HepG2 (cell line): ENCODE measurements around the gene ASTN2. TPM values are rescaled to one million over a fixed set of nuclear protein-coding genes. Genes with fewer than 3 reads are reported as not detected.
A peak's percentile ranks its signal among the peaks of the same experiment; 100 is the strongest.

Experiments
- ATAC-seq: fragments of 200-7000 bp; cut with Tn5 transposase; 3 replicates; pipeline ENCODE4 v1.9.1; 2020; ENCODE audit warnings: mild to moderate bottlenecking, moderate library complexity
- BruUV-seq: library from RNA; stranded (reverse); fragments of 400-500 nt; replicated peaks from 2 replicates; lab custom pipeline; 2021; lab: Mats Ljungman, UMichigan
- CTCF ChIA-PET: fragments of 300-600 bp; formaldehyde crosslinking; extraction: SDS; loops from one replicate; lab custom pipeline; 2021; ENCODE audit warnings: low total read pairs, inconsistent platforms, low intra/inter-chr PET ratio; lab: Yijun Ruan, JAX
- POLR2A ChIA-PET: fragments of 350-600 bp; sonication (Branson Sonifier 250); formaldehyde crosslinking; loops from one replicate; lab custom pipeline; 2020; ENCODE audit warnings: antibody characterized with exemption, inconsistent platforms; lab: Yijun Ruan, JAX
- DNase-seq: peaks from one replicate; pipeline ENCODE4 v3.0.0-alpha.2; 2015; ENCODE audit warnings: low spot score
- FAIRE-seq: peaks from 3 replicates; lab custom pipeline; 2011; peaks lifted over from hg19 to GRCh38; lab: Jason Lieb, UNC
- H2AFZ ChIP-seq: one replicate; pipeline ENCODE4 v1.6.1; 2011; ENCODE audit warnings: low read length, inconsistent platforms
- H3K27ac ChIP-seq: fragments of 300-600 bp; 3 replicates; pipeline ENCODE4 v1.8.0; 2011; ENCODE audit warnings: mixed run types, mild to moderate bottlenecking, mixed read lengths, low read length, inconsistent platforms; ENCODE audit not compliant: insufficient read depth; ENCODE audit errors: extremely low read length
- H3K27me3 ChIP-seq, 2 experiments: fragments of 200-600 bp in 1 of 2; 2 replicates in 1 of 2; 3 replicates in 1 of 2; pipeline versions ENCODE4 v1.6.0 to v1.8.0; 2011; ENCODE audit warnings: low read length in 2 of 2, mild to moderate bottlenecking in 2 of 2, moderate library complexity in 2 of 2, inconsistent platforms in 1 of 2; ENCODE audit not compliant: insufficient read depth in 2 of 2, control insufficient read depth in 1 of 2
- H3K36me3 ChIP-seq, 2 experiments: fragments of 200-600 bp in 1 of 2; replicated peaks in 1 of 2; 2 replicates in 1 of 2; 3 replicates in 1 of 2; pipeline versions ENCODE4 v1.5.1 to v1.8.0; 2011; ENCODE audit warnings: low read length in 2 of 2, inconsistent platforms in 1 of 2; ENCODE audit not compliant: insufficient read depth in 2 of 2, control insufficient read depth in 1 of 2
- H3K4me1 ChIP-seq: 2 replicates; pipeline ENCODE4 v1.5.1; 2012; ENCODE audit warnings: low read length, inconsistent platforms; ENCODE audit not compliant: insufficient read depth
- H3K4me2 ChIP-seq: 2 replicates; pipeline ENCODE4 v1.6.0; 2011; ENCODE audit warnings: low read depth, low read length, inconsistent platforms
- H3K4me3 ChIP-seq, 3 experiments: fragments of 200-600 bp in 1 of 3; sonication (generic), shearing (Covaris generic) in 1 of 3; replicated peaks in 1 of 3; 2 replicates each; pipeline ENCODE4 v1.5.1; 2011 to 2016; ENCODE audit warnings: low read length in 3 of 3, inconsistent platforms in 2 of 3, low read depth in 2 of 3, mild to moderate bottlenecking in 2 of 3, control low read depth in 1 of 3, mixed read lengths in 1 of 3; ENCODE audit not compliant: insufficient read depth in 1 of 3
- H3K79me2 ChIP-seq: one replicate; pipeline ENCODE4 v1.6.1; 2011; ENCODE audit warnings: low read length, inconsistent platforms; ENCODE audit not compliant: insufficient read depth
- H3K9ac ChIP-seq: 2 replicates; pipeline ENCODE4 v1.6.0; 2011; ENCODE audit warnings: mild to moderate bottlenecking, low read depth, low read length, inconsistent platforms; ENCODE audit not compliant: insufficient read depth
- H3K9me3 ChIP-seq: 2 replicates; pipeline ENCODE4 v1.5.1; 2012; ENCODE audit warnings: mild to moderate bottlenecking, low read length
- H4K20me1 ChIP-seq: 2 replicates; pipeline ENCODE4 v1.6.0; 2011; ENCODE audit warnings: inconsistent platforms, mild to moderate bottlenecking, low read length, moderate library complexity; ENCODE audit not compliant: insufficient read depth
- ASH2L ChIP-seq: fragments of 300-600, 200-600 bp; sonication (generic); IDR thresholded peaks from 2 replicates; pipeline ENCODE4 v1.7.0; 2017; ENCODE audit warnings: low read depth, mild to moderate bottlenecking, moderate library complexity, mixed read lengths, low read length; ENCODE audit not compliant: insufficient read length
- GPN1 ChIP-seq: sonication (generic); formaldehyde crosslinking; IDR thresholded peaks from 2 replicates; pipeline ENCODE4 v1.5.1; 2020; ENCODE audit warnings: missing genetic modification reagents, borderline replicate concordance
- MAFF ChIP-seq: IDR thresholded peaks from 2 replicates; pipeline ENCODE4 v1.6.1; 2011; ENCODE audit warnings: low read depth, low read length, improper control_type of control experiment
- MAFG ChIP-seq: sonication (generic); formaldehyde crosslinking; IDR thresholded peaks from 2 replicates; pipeline ENCODE4 v1.5.1; 2020; ENCODE audit warnings: mild to moderate bottlenecking, missing genetic modification reagents
- MAFK ChIP-seq, 2 experiments: IDR thresholded peaks in 1 of 2; conservative IDR thresholded peaks in 1 of 2; 2 replicates each; pipeline ENCODE4 v1.6.1; 2011; ENCODE audit warnings: improper control_type of control experiment in 2 of 2, low read length in 2 of 2
- MZF1 ChIP-seq: sonication (generic); formaldehyde crosslinking; IDR thresholded peaks from 2 replicates; pipeline ENCODE4 v1.8.1; 2023; ENCODE audit warnings: mild to moderate bottlenecking, missing genetic modification reagents, borderline replicate concordance
- NR2F1 ChIP-seq, 2 experiments: fragments of 450-650 bp in 1 of 2; formaldehyde crosslinking in 1 of 2; IDR thresholded peaks; 2 replicates each; pipeline versions ENCODE4 v1.5.0 to v1.6.1; 2016 to 2020; ENCODE audit warnings: mild to moderate bottlenecking in 1 of 2, missing compliant biosample characterization in 1 of 2, missing genetic modification reagents in 1 of 2, moderate library complexity in 1 of 2
- PRPF4 ChIP-seq: fragments of 200-400 bp; formaldehyde crosslinking; IDR thresholded peaks from 2 replicates; pipeline ENCODE4 v1.6.1; 2016; ENCODE audit warnings: low read length, low read depth; ENCODE audit not compliant: poor library complexity, severe bottlenecking
- SNRNP70 ChIP-seq: fragments of 200-400 bp; formaldehyde crosslinking; IDR thresholded peaks from 2 replicates; pipeline ENCODE4 v1.6.1; 2017; ENCODE audit warnings: mild to moderate bottlenecking, low read depth, low read length, moderate library complexity
- ZNF766 ChIP-seq: sonication (generic); formaldehyde crosslinking; IDR thresholded peaks from 2 replicates; pipeline ENCODE4 v1.5.0; 2020; ENCODE audit warnings: missing genetic modification reagents, borderline replicate concordance
- ZNF775 ChIP-seq: sonication (generic); formaldehyde crosslinking; IDR thresholded peaks from 2 replicates; pipeline ENCODE4 v1.4.0; 2020; ENCODE audit warnings: missing genetic modification reagents, mild to moderate bottlenecking, moderate library complexity, borderline replicate concordance
- WGBS: methylation state at CpG from one replicate; pipeline ENCODE4 v1.1.6; 2017; ENCODE audit warnings: low lambda C conversion rate; 5-methylcytosine and 5-hydroxymethylcytosine counted together
- in situ Hi-C: cut with HindIII; loops from 2 replicates; pipeline ENCODE4 v1.10.0; 2017; ENCODE audit warnings: low pct_unique_long_range_greater_than_20kb; ENCODE audit not compliant: extremely low pct_ligation_motif_present
- intact Hi-C: fragments of 100-400 bp; cut with micrococcal nuclease; formaldehyde crosslinking; loops from one replicate; pipeline ENCODE4 v1.10.0; 2022; ENCODE audit not compliant: unreplicated experiment
- polyA plus RNA-seq, 8 experiments: library from polyadenylated mRNA; depleted of rRNA in 3 of 8; stranded (reverse) in 7 of 8; unstranded in 1 of 8; fragments of >200 nt; fragmentation: Illumina TruSeq in 4 of 8; extraction: Trizol in 4 of 8; gene quantifications; 2 replicates each; pipeline versions ENCODE4 v1.2.1 to v1.2.3, GENCODE V29; 2011 to 2016; ENCODE audit warnings: low read depth in 4 of 8, missing spikeins in 1 of 8, mixed read lengths in 1 of 8; ENCODE audit not compliant: insufficient read depth in 1 of 8
- total RNA-seq, 5 experiments: library from RNA; depleted of rRNA; stranded (reverse); fragments of >200 nt; fragmentation: Illumina TruSeq; extraction: Trizol; gene quantifications; 2 replicates each; pipeline ENCODE4 v1.2.3, GENCODE V29; 2016; ENCODE audit warnings: low read depth in 1 of 5
- TF ChIP-seq, protein P1 (sequence below): sonication (generic); formaldehyde crosslinking; conservative IDR thresholded peaks from 2 replicates; pipeline ENCODE4 v1.8.0; 2022; ENCODE audit warnings: mild to moderate bottlenecking, moderate library complexity, missing genetic modification reagents

Gene ASTN2
- total and polyA plus RNA-seq, 2 of the 13 experiments (the other 11 are each of a cell fraction or from before 2014, with no cell fraction given) = 5.2 to 13.5 TPM

- Histone ChIP-seq H4K20me1 (no peaks in the 10 kb centered on the region), H3K36me3 (peaks cover 8 to 19% of the 10 kb centered on the region in 2 experiments; a peak in 4 of 5 replicates), H3K4me3 (no peak overlapping the region), H3K27ac (no peak overlapping the region), H2AFZ (no peak overlapping the region), H3K4me1 (peaks cover 32% of the 10 kb centered on the region), H3K79me2 (peaks cover 6% of the 10 kb centered on the region), H3K9ac (no peak overlapping the region), H3K27me3 (no peaks in the 10 kb centered on the region)
- FAIRE-seq (no peak), DNase-seq (no peak), ATAC-seq (no peak)
- ChIA-PET POLR2A (no interaction called here), CTCF (no interaction called here)
- no TSS peak for BruUV-seq
- intact Hi-C loops = no loop called here
- peak in 1 of 2 experiments; percentile 38; a peak in 1 of 4 replicates for TF ChIP-seq MAFK (conservative IDR thresholded peaks at IDR 0.05 in 1 of 2, IDR thresholded peaks at IDR 0.05 in 1 of 2; ENCODE audit: low read length in 2 of 2)
- no peak for TF ChIP-seq SNRNP70
- TF ChIP-seq MAFF = peak; percentile 27; the same call in 1 of the 2 replicates
- TF ChIP-seq, all 625 proteins: peak for 2
- Histone ChIP-seq H3K4me2 (no peak overlapping the region), H3K9me3 (no peaks in the 10 kb centered on the region)
- WGBS = 96% methylated on average over 4 of the region's 4 CpGs
- in situ Hi-C loops = no loop called here
Observed at GRCh38 chr9:116694785-116695291, 720.0 kb downstream of the ASTN2 start.

- DNase-seq (no peak), FAIRE-seq (no peak), ATAC-seq (no peak)
- Histone ChIP-seq H3K27me3 (no peaks in the 10 kb centered on the region), H3K4me1 (peaks cover 47% of the 10 kb centered on the region), H2AFZ (no peak overlapping the region), H3K4me3 (no peak overlapping the region), H3K36me3 (peaks cover 6 to 8% of the 10 kb centered on the region in 2 experiments; a peak in 4 of 5 replicates), H3K9ac (no peak overlapping the region), H3K4me2 (no peak overlapping the region), H3K27ac (no peak overlapping the region), H3K79me2 (peaks cover 10% of the 10 kb centered on the region), H3K9me3 (no peaks in the 10 kb centered on the region), H4K20me1 (no peaks in the 10 kb centered on the region)
- WGBS = 97% methylated on average over 2 of the region's 2 CpGs
- ChIA-PET CTCF (no interaction called here), POLR2A (no interaction called here)
- no TSS peak for BruUV-seq
- intact Hi-C loops (no loop called here), in situ Hi-C loops (no loop called here)
- TF ChIP-seq MZF1 (CRISPR knock-in tag) = no peak
- TF ChIP-seq, protein P1, sequence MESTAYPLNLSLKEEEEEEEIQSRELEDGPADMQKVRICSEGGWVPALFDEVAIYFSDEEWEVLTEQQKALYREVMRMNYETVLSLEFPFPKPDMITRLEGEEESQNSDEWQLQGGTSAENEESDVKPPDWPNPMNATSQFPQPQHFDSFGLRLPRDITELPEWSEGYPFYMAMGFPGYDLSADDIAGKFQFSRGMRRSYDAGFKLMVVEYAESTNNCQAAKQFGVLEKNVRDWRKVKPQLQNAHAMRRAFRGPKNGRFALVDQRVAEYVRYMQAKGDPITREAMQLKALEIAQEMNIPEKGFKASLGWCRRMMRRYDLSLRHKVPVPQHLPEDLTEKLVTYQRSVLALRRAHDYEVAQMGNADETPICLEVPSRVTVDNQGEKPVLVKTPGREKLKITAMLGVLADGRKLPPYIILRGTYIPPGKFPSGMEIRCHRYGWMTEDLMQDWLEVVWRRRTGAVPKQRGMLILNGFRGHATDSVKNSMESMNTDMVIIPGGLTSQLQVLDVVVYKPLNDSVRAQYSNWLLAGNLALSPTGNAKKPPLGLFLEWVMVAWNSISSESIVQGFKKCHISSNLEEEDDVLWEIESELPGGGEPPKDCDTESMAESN (CRISPR knock-in tag) = no peak
- no peak for TF ChIP-seq GPN1 (CRISPR knock-in tag)
- TF ChIP-seq ZNF766 (CRISPR knock-in tag) = no peak
- no peak for TF ChIP-seq PRPF4
- no peak for TF ChIP-seq NR2F1 (CRISPR knock-in tag; IDR thresholded peaks at IDR 0.05)
- TF ChIP-seq ZNF775 (CRISPR knock-in tag) = no peak
- TF ChIP-seq MAFG = no peak
- TF ChIP-seq ASH2L = no peak
Observed at GRCh38 chr9:116693233-116693731, 721.6 kb downstream of the ASTN2 start.
